Stimulated activated CD8-positive, alpha-beta memory T cell treated with anti-CD3 and anti-CD28 coated beads, Interleukin-4, amount 100 ng/mL, for 48 hours (primary cell): ENCODE results near the gene CDK18.

Experiments
- DNase-seq: peaks from one replicate; pipeline ENCODE4 v3.0.0-alpha.2; 2020

CDK18 gene

DNA sequence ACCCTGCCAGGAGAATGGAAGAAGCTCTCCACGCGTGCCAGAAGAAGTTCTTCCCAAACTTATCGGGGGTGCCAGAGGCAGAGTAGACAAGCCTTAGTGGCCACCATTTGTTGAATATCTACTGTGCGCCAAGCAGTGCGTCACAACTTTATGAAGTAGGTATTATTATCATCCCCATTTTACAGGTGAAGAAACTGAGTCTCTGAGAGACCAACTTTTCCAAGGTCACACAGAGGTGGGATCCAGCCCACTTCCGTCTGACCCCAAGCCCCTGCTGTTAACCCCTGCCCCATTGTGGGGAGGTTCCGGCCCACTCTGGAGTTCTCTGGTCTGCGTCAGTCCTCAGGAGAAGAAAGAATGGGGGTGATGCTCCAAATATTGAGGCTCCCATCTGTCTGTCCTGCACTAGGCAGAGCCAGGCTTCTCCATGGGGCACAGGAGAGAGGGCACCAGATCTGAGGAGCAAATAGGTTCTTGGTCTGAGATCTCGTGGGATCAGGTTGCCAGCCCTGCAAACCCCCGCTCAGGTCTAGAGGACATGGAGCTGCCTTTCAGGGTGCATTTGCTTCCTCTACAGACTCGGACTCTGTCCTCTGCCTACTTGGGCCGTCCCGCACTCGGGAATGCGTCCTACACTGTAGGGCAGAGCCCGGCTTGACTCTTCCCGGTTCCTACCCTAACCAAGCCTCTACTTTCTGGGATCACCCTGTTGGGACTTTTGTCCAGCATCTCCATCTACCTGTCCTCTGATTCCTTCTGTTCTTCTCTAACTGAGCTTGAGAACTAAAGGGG is 2.1 kb downstream of the CDK18 start:
- no peak for DNase-seq

DNA sequence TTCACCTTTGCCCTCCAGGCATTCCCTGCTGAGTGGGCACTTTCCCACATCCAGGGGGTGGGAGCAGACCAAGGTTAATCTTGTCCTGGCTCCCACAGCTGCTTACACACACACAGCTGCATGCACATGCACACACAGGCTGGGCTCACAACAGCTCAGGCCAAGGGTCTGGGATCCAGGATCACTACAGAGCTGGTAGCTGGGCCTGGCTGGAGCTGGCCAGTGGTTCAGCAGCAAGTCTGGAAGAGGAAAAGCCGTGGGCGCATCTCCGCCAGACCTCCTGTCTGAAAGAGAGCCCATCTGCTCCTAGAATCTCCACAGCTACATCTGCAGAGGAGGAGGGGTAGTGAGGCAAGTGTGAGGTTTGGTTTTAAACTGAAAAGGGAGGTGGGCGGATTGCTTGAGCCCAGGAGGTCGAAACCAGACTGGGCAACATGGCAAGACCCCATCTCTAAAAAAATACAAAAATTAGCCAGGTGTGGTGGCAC is 3.8 kb downstream of the CDK18 start:
- no peak for DNase-seq

DNA sequence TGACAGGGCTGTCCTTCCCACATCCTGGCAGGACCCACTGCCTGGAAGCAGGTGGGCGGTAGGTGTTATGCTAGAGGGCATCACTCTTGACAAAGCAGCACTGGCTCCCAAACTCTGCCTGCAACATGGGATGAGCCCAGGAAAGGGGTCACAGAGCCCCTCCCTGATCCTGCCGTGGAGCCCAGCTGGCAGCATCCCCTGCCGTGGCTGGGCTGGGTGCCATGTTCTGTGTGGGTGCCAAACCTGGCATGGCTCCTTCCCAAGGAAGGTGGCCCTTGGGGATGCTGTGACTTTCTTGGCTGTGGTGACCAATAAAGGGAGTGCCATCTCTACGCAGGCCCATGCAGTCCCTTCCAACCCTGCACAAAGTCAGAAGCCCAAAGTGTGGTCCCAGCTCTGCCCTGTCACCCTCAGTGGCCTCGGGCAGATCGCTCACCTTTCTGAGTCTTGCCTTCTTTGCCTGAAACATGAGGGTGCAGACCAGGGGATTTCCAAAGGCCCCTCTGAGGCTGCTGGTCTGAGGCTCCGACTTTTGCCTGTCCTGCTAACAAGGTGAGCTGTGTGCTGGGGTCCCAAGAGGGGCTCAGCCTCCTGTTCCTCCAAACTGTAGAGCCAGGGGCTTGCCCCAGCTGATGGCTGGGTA is 6.0 kb downstream of the CDK18 start:
- DNase-seq: no peak

DNA sequence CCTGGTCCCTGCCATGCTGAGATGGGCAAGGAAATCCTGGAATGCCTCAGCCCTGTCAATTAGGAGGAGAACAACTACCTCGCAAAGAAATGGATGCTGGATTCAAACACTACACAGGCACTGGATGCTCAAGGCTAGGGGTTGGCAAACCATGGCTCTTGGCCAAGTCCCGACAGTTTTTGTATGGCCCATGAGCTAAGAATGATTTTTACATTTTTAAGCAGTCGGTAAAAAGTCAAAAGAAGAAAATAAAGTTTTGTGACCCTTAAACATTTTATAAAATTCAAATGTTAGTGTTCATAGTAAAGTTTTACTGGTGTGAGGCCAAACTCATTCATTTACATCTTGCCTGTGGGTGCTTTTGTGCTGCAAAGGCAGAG is 6.5 kb downstream of the CDK18 start:
- DNase-seq: no peak

DNA sequence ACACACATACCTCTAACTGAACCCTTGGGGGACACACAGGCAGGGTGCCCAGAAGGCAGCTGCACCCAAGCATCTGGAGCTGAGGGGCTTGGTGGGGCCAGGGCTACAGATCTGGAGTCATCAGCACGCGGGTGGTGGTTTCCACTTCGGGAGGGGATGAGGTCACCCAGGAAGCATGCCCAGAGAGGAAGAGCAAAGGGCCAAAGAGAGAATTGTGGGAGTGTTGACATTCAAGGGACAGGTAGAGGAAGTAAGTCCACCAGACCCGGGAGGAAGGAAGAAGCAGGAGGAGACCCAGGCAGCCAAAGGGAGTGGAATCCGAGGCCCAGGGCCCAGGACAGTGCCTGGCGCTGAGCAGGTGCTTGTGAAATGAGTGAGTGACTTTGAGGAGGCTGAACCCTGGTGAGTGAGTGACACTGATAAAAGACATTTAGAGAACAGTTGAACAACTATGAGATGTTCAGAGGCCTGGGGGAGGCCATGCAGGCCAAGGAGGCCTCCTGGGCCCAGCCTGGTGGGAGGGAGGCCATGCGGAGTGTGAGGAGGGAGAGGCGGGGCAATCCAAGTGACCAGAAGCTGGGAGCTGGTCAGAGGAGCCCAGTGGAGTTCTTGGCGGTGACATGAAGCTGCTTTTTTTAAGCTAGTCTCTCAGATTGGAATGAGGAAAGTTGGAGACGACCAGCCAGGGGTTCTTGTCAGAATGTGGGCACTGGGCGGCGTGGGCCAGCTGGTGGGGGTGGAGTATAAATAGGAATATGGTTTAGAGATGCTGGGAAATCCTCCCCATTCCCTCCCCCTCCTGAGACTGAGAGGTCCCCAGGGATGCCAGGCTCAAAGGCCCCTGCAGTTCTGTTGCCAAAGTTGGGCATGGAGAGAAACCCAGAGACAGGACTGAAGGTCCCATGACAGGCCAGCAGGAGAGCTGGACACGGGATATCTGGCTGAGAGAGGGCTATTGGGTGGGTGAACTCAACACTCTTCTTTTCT is 7.9 kb downstream of the CDK18 start:
- no peak for DNase-seq

DNA sequence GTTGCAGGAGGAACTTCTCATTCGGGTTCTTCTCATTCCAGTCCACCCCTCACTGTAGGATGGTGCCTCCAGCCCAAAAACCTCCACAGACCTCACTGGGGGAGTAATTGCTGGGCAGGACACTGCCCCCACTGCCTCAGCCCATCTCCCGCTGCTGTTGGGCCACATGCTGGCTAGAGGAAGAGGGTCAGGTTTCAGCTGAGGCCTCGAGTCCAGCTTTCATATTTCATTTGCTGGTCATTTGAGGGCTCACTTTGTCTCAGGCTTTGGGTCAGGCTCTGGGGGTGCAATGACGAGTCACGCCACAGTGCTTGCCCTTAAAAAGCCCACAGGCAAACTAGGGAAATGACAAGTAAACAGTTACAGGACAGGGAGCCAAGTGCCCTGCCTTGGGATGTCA is 9.3 kb downstream of the CDK18 start:
- no peak for DNase-seq

DNA sequence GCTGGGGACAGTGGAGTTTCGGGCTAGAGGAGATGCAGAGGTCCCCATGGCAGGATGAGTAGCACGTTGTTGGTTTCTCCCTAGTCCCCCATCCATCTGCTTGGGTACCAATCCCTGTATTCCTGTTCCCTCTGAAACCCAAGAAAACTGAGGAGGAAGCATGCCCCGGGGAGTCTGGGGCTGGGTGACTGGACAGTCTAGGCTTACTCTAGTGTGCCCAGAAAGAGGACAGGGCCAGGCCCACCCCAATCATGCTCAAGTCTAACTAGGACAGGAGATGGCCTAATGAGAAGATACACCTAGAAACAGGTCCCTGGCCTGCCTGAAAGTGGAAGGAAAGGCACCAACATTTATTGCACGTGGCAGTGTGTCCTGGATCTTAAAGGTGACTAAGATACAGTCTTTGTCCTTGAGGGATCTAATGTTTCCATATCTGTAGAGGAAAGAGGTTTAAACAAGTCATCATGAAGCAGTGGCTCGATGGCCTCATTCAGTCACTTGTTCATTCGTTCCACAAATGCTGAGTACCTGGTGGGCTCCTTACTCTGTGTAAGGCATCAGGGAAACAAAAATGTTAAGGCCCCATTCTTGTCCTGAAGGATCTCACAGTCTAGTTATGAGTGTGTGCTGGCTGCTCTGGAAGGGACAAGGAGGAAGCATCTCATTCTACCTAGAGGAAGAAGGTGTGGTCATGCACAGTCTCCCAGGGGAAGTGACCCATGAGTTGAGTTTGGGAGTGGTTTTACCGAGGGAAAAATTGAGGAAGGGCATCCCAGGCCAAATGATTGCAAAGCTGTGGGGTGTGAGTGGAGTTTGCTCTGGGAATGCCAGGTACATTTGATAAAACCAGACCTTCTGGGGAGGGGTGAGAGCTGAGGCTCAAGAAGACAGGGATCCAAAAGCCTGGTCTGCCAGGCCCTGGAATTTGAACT is 10.0 kb downstream of the CDK18 start:
- no peak for DNase-seq

DNA sequence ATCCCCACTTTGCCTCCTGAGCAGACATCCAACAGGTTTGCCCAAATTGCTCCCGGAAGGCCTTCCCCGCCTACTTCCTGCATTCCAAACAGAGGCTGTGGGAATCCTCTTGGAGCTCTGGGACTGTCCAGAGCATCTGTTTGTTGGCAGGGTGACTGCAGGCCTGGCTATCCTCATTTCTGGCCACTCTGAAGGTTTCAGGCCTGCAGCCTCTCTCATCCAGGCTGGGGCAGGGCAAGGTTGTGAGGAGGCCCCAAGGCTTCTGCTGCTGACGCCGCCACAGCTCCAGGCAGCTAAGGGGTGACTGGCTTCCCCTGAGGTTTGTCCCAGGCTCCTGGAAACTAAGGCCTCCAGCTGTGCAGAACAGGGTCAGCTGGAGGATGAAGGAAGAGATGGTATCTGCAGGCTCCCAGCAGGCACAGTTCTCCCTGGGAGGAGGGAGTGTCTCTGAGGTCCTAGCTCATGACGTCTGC is 11.3 kb downstream of the CDK18 start:
- DNase-seq: no peak

DNA sequence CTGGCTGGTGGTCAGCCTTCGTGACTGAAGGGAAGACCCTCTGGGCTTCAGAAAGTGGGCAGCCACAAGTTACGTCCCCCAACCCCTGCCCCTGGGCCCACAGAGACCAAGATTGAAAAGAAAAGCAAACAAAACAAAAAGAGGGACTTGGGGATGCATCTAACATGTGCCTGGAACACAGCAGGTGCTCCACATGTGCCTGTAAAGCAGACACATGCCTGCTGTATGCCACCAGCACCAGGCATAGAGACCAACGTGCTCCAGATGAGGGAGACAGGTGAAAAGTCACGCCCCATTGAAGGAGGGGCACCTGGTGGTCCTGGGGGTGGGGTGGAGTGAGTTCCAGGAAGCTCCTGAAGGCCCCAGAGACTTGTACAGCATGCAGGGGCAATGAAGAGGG is 11.9 kb downstream of the CDK18 start:
- no peak for DNase-seq

DNA sequence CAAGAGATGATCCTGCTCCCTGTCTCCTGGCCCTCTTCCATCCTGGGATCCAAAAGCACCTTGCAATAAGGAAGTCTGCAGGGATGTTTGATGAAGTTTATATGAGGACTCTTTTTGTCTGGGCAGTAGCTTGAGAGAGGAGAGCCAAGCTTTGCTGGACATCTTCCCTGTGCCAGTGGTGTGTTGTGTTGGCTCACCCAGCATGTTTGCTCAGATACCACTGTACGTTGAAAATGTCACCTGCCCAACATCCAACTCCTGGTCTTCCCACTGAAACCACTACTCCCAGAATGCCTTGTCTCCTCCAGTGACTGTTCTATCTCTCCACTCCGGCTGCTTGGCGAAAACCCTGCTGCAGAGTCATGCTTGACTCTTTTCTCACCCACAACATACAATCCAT is 12.8 kb downstream of the CDK18 start:
- DNase-seq: no peak

DNA sequence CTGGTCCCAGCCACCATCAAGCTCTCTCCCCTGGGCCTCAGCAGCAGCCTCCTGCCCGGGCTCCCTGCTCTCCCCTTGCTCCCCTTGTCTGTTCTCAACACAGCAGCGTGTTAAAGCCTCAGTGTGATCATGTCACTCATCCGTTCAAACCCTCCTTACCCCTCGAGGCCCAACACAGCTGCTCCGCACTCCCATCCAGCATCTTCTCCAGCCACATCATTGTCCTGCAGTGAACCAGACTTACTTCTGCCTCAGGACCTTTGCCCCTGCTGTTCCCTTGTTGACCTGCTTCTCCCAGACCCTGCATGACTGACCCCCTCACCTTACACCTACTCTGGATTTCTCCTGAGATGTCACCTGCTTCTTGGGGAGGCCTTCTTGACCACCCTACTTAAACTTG is 13.3 kb downstream of the CDK18 start:
- DNase-seq: no peak

DNA sequence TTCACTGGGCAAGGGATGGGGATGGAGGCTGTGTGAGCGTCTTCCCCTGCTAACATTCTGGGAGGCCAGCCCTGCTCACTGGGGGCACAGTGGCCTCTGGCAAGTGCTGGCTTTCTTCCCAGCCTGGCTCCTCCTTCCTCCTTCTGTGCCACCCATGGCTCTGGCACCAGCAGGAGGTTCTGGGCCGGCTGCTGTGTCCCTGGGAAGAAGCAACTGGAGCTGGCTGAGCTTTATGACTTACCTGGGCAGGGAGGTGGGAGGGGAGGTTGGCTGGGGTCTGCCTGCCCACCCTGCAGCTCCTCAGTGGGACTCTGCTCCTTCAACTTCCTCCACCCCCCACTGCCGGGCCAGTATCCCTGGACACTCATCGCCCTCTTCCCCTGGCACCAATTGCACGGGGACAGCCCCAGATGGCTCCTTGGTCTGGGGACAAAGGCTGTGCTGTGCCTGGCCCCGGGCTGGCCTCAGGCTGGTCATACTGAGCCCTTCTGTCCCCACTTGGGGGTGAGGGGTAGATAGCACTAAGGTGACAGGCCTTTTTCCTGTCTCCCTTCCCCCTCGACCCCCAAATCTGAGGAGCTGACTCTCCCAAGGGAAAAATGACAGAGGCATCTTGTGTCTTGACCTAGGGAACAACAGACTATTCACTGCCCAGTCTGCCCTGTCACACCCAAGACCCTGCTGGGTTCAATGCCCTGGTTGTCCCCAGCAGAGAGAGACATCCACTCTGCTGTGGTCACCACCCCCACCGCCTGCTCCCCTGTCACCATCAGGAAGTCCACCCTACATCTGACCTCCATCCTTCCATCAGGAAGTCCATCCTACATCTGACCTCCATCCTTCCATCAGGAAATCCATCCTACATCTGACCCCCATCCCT is 14.4 kb downstream of the CDK18 start:
- no peak for DNase-seq

DNA sequence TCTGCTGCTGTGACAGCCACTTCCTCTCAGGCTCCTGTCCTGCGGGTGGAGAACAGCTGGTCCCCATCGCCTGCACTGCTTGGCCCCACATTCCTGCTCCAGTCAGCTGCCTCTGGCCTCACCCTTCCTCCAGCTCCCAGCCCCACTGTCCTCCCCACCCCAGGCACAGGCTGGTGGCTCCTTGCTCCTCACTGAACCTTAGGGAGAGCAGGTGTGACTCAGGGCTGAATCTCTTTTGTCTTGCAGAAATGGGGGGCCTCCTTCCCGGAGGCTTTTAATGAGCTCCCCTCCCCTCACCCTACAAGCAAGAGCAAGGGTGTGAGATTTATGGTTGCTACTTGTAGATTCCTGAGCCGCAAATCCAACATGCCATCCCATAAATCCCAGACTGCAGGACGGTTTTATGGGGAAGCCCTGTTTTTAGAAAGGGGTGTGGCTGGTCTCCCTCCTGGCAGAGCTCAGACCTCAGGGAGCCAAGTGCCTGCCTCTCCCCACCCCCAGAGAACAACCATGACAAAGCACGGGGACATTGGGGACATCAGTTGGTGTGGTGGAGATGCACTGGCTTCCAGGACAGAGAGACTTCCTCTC is 15.2 kb downstream of the CDK18 start:
- DNase-seq: no peak

DNA sequence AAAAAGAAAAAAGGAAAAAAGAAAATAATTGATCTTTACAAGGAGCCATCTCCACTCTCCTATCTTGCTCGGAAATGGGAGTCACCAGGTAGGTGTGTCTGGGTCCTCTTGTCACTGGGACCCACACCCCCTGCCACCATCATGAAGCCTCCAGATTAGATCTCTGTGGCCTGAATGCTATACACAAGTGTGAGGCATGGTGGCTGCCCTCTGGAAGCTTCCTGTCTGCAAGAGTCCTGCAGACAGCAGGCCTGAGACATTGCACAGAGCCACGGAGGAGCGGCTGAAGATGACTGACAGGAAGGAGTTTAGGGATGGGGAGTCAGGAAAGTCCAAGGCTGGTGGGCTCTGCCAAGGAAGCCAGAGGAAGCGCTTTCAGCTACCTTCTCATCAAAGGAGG is 16.2 kb downstream of the CDK18 start:
- DNase-seq: no peak

DNA sequence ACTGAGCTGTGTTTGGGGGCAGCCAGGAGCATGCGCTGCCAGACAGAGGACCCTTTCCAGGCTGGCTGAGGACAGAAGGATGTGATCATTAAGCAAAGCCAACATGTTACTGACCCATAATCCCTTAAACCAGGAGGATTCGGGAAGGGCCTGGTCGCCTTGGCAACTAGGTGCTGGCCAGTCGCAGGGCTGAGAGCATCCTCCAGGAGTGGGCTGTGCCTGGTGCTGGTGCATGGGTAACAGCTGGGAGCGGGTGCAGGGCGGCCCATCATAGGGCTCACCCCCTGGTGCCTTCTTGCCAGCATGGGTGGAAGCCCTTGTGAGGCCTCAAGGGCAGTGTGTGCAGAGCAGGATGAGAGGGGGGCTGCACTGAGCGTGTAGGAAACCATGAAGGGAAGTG is 17.2 kb downstream of the CDK18 start:
- no peak for DNase-seq

DNA sequence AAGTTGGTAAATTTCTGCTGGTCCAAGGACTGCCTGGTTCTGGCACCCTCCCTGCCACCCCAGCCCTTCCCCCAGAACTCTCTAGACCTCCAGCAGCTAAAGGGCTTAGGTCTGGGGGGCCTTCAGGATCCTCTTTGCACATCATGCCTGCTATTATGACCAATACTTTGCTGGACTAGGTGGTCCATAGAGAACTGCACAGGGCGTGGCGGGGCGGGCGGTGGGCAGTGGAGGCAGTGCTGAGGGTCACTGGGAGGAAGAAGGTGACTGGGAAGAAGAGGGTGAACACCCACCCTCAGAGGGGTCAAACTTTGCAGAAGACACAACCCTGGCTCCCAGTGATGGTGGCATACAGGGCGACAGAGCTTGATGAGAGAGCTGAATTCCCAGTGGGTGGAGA is 18.2 kb downstream of the CDK18 start:
- DNase-seq: no peak

DNA sequence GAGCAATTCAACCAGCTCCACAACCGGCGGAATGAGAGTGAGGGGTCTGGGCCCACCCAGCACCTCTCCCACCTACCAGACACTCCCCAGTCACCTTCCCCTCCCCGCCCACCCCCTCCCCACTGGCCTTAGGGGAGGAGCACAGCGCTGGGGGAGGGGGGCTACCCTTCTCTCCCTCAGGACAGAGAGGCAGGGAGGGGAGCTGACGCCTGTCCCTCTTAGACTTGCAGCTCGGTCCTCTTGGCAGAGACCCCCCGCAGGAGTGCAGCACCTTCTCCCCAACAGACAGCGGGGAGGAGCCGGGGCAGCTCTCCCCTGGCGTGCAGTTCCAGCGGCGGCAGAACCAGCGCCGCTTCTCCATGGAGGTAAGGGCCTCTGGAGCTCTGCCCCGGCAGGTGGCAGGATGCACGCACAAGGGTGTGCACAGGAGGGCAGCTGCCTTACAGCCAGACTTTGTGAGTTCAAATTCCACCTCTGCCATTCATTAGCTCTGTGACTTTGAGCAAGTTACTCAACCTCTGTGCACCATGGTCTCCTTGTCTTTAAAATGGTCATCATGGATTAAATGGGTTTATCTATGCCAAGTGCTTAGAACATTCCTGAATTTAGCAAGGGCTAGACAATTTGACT is 18.9 kb downstream of the CDK18 start:
- no peak for DNase-seq

DNA sequence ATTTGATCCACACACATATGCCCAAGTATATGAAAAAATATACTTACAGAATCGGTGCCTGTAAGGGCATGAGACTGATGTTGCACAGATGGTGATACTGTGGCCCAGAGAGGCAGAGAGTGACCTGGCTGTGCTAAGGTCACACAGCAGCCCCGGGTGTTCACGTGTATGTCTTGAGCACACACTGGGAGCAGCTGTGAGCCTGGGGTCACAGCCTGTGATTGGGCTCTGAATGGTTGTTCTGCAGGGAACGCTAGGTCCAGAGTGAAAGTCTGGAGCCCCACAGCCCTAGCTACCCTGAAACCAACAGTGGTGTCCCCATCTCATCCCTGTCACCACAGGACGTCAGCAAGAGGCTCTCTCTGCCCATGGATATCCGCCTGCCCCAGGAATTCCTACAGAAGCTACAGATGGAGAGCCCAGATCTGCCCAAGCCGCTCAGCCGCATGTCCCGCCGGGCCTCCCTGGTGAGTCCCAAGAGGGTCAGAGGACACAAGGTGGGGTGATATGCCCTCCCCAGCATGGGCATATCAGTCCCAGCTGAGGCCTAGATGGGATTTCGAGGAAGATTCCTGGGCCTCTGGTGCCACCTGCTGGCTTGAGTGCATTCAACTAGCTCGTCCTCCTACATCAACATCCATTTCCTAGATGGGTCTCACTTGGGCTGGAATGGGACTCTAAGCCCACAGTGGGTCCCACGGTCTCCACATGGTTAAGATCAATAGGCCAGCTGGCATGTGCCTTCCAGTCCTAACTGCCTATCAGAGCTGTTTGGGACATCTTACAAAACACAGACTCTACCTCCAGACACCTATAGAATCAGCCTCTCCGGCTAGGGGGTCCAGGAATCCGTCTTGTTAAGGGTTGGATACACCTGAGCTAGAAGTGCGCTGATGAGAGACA is 19.7 kb downstream of the CDK18 start:
- DNase-seq: peak; percentile 88

DNA sequence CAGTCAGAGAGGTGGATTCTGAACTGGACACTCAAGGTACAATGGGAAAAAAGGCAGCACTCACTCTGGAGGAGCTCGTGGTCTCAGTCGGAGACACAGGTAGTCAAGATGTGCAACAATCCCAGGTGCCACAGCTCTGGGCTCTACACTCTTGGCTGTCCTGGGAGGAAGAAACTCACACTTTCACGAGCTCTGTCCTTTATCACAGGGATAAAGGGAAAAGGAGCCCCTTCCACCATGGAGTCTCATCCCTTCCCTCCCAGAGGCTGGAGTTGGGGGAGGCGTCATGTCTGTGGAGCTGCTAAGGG is 20.3 kb downstream of the CDK18 start:
- no peak for DNase-seq
